PC-3 (cell line): ENCODE data around the gene RSPRY1.

ENCODE experiments used
- CTCF ChIP-seq: fragments of 300-600 bp; sonication (generic); conservative IDR thresholded peaks from 2 replicates; pipeline ENCODE4 v1.5.1; 2017; ENCODE audit warnings: antibody characterized with exemption, low read depth, mild to moderate bottlenecking, low read length
- EZH2 ChIP-seq: fragments of 300-600 bp; sonication (generic); IDR thresholded peaks from one replicate; pipeline ENCODE4 v1.6.1; 2017; ENCODE audit warnings: antibody characterized with exemption, mild to moderate bottlenecking, low read length; ENCODE audit not compliant: unreplicated experiment

GRCh38 chr16:57252148-57252721 is 66.1 kb downstream of the RSPRY1 start:
- TF ChIP-seq CTCF (no peak), EZH2 (no peak)
